Measurements from ENCODE around the gene C10orf62. TPM values are rescaled to one million over a fixed set of nuclear protein-coding genes. Genes with fewer than 3 reads are reported as not detected.
"Not testable (repeated sequence)": the region's sequence is repeated elsewhere in the genome, so short reads cannot be mapped to it uniquely, and the experiment has no call there.

The C10orf62 gene
- polyA plus RNA-seq, 12 donors = 0.18 to 0.20 (median 0.18) TPM; not detected in 9

GRCh38 chr10:97627731-97628130 lies 38.2 kb downstream of the C10orf62 start:
- DNase-seq = no peak

GRCh38 chr10:97628228-97628627 lies 38.7 kb downstream of the C10orf62 start:
- DNase-seq = no peak

- no peak for DNase-seq
These were observed 39.8 kb downstream of the C10orf62 start for GRCh38 chr10:97629289-97629688.

GRCh38 chr10:97631098-97631497 lies 41.6 kb downstream of the C10orf62 start:
- DNase-seq = no peak

GRCh38 chr10:97632949-97633884 lies 43.7 kb downstream of the C10orf62 start, which contains the start of gene MORN4:
Gene MORN4, minus strand, starts transcription at chr10:97633500. Its CDS starts 13,847 bp downstream, at chr10:97619653.
- peak; percentile 93 for DNase-seq

GRCh38 chr10:97633921-97634320 lies 44.4 kb downstream of the C10orf62 start:
- DNase-seq = no peak

GRCh38 chr10:97635577-97635976 lies 46.1 kb downstream of the C10orf62 start:
- no peak for DNase-seq

- DNase-seq = not testable (repeated sequence)
These were observed 49.6 kb downstream of the C10orf62 start for GRCh38 chr10:97639090-97639489.

GRCh38 chr10:97640174-97640867 lies 50.8 kb downstream of the C10orf62 start, which contains the start of gene PI4K2A:
Gene PI4K2A, plus strand, starts transcription at chr10:97640671. Its CDS starts 72 bp downstream, at chr10:97640743.
- peak; percentile 98 for DNase-seq

Other genes with a start within 250 kb of the C10orf62 start
- 10 to 100 TPM in 11 of 12 donors, not detected in 1; 11.5 to 28.0 (median 18.4) TPM for gene RRP12, start 188.4 kb upstream of the C10orf62 start, polyA plus RNA-seq (ENCODE audit: insufficient read length in 12 of 12)
- 100 to 1,000 TPM in 5 of 12 donors, 10 to 100 TPM in 6, not detected in 1; 81.0 to 148 (median 93.8) TPM for gene PGAM1, start 163.5 kb upstream of the C10orf62 start, polyA plus RNA-seq (ENCODE audit: insufficient read length in 12 of 12)
- 10 to 100 TPM in 11 of 12 donors, not detected in 1; 24.0 to 31.5 (median 27.5) TPM for gene EXOSC1, start 143.7 kb upstream of the C10orf62 start, polyA plus RNA-seq (ENCODE audit: insufficient read length in 12 of 12)
- gene ZDHHC16, start 143.5 kb upstream of the C10orf62 start, polyA plus RNA-seq (ENCODE audit: insufficient read length in 12 of 12) = 10 to 100 TPM in 11 of 12 donors, not detected in 1; 23.8 to 39.9 (median 30.6) TPM
- gene MMS19, start 91.3 kb upstream of the C10orf62 start, polyA plus RNA-seq (ENCODE audit: insufficient read length in 12 of 12) = 10 to 100 TPM in 11 of 12 donors, not detected in 1; 41.0 to 81.2 (median 62.2) TPM
- gene UBTD1, start 90.8 kb upstream of the C10orf62 start, polyA plus RNA-seq (ENCODE audit: insufficient read length in 12 of 12) = 10 to 100 TPM in 8 of 12 donors, 1 to 10 TPM in 3, not detected in 1; 9.5 to 21.4 (median 12.1) TPM
- gene ANKRD2, start 16.9 kb upstream of the C10orf62 start, polyA plus RNA-seq (ENCODE audit: insufficient read length in 12 of 12) = 10 to 100 TPM in 7 of 12 donors, 1 to 10 TPM in 4, not detected in 1; 3.8 to 43.4 (median 19.2) TPM
- gene HOGA1, start 5.3 kb upstream of the C10orf62 start, polyA plus RNA-seq (ENCODE audit: insufficient read length in 12 of 12) = 1 to 10 TPM in 5 of 12 donors, under 1 TPM in 5, not detected in 2; 0.45 to 1.7 (median 0.96) TPM
- gene MORN4, start 43.8 kb downstream of the C10orf62 start, polyA plus RNA-seq (ENCODE audit: insufficient read length in 12 of 12) = 1 to 10 TPM in 11 of 12 donors, not detected in 1; 3.8 to 7.6 (median 5.6) TPM
- gene PI4K2A, start 51.0 kb downstream of the C10orf62 start, polyA plus RNA-seq (ENCODE audit: insufficient read length in 12 of 12) = 10 to 100 TPM in 4 of 12 donors, 1 to 10 TPM in 7, not detected in 1; 7.8 to 11.6 (median 9.7) TPM
- 10 to 100 TPM in 1 of 12 donors, 1 to 10 TPM in 10, not detected in 1; 2.9 to 12.8 (median 4.0) TPM for gene AVPI1, start 97.5 kb downstream of the C10orf62 start, polyA plus RNA-seq (ENCODE audit: insufficient read length in 12 of 12)
- gene MARVELD1, start 124.0 kb downstream of the C10orf62 start, polyA plus RNA-seq (ENCODE audit: insufficient read length in 12 of 12) = 10 to 100 TPM in 11 of 12 donors, not detected in 1; 31.9 to 84.4 (median 48.2) TPM
- 10 to 100 TPM in 11 of 12 donors, not detected in 1; 10.2 to 23.6 (median 11.9) TPM for gene ZFYVE27, start 147.4 kb downstream of the C10orf62 start, polyA plus RNA-seq (ENCODE audit: insufficient read length in 12 of 12)
- gene SFRP5, start 182.3 kb downstream of the C10orf62 start, polyA plus RNA-seq (ENCODE audit: insufficient read length in 12 of 12) = 1 to 10 TPM in 8 of 12 donors, under 1 TPM in 2, not detected in 2; 0.95 to 2.3 (median 1.3) TPM